HT-29 (cell line): Measurements from ENCODE around the gene L3MBTL3. TPM values are rescaled to one million over a fixed set of nuclear protein-coding genes. Genes with fewer than 3 reads are reported as not detected.
"Not testable (repeated sequence)": the region's sequence is repeated elsewhere in the genome, so short reads cannot be mapped to it uniquely, and the experiment has no call there.

Experiments
- DNase-seq: peaks from one replicate; pipeline ENCODE4 v3.0.0-alpha.2; 2015; ENCODE audit warnings: low spot score
- total RNA-seq: library from RNA; depleted of rRNA; stranded (reverse); fragments of >200 nt; shearing (Covaris generic); gene quantifications from 2 replicates; pipeline ENCODE4 v1.2.3, GENCODE V29; 2014

The L3MBTL3 gene
- total RNA-seq, 1 experiment from 2014 or later, result 1.3 TPM

DNA sequence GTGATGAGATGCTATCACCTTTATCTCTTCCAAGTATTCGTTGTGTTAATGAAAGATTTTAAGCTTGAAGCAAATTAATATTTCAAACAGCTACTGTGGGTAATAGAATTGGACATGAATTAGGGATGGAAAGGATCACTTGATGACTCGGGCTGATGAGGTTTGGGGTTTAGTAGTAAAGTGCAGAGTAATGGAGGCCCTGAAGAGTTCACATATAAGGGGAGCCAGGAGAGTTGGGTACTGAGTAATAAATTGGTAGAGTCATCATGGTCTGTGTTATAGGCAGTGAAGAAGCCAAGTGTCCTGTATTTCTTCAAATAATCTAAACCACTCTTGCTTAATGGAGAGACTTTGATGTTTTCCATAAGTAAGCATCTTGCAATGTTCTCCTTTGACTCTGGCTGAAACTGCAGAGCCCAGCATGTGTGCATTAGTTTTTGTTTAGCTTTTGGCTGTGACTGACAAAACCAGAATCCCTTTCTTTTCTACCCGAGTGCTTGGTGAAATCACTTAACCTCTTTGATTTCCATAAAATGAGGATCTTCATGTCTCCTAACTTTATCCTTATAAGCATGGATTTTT, 57.6 kb downstream of the L3MBTL3 start:
- no peak for DNase-seq

DNA sequence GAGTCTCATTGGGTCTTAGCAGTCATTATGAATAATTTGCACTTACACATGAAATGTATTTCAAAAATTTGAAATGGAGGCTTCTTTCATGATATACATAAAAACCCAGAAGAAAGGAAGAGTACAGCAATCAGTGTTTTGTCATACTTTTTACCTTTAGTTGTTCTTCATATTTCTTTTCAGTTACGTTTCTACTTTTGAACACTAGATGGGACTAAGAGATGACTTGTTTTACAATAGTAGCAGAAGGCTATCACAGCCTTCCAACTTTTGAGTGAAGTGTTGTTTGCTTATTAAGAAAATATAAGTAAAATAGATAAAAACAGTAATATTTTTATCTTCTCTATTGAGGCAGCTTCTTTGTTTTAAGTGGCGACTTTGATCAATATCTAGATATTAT, 58.1 kb downstream of the L3MBTL3 start:
- no peak for DNase-seq

DNA sequence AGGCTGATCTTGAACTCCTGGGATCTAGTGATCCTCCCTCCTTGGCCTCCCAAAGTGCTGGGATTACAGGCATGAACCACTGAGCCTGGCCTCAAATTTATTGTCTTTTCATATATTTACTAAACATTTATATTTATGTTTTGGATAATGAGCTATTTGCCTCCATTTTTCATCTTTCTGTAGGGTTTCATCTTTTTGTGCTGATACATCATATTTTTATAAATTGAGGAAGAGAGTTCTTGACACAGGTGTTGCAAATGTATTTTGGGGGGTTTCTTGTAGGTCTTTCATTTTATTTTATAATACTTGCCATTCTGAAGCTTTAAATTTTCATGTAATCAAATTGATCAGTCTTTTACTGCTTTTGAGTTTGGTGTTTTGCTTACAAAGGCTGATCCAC, 72.4 kb downstream of the L3MBTL3 start:
- no peak for DNase-seq

DNA sequence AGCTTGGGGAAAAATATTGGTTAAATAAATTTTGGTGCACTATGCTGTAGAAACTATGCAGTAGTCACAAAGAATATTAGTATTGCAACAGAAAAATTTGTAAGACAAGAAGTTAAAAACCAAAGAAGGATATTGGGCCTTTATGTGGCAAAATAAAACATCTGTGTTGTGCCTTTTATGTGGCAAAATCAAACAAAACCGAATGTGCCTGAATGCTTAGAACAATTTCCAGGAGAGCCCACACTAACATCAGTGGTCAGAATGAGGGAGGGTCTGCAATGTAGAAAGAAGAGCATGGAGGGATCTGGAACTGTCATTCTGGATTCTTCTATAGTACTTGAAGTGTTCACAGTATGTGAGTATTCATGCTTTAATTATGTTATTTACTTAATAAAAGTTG, 75.2 kb downstream of the L3MBTL3 start:
- no peak for DNase-seq

DNA sequence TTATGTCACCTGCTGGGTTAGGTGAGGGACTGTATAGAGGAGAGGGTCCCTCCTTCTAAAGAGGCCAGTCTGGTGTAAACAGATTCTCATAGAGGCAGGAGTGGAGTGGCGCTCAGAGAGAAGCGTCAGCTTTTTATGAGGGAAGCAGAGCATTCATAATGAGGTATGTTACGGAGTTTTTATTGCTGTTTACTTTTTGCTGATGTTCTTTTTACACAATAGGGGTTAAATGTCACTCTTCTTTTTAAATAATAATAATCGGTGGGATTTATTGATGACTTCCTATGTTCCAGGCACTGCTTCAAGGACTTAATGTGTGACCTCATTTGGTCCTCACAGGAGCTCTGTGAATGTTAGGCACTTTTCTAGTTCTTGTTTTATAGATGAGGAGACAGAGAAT, 79.9 kb downstream of the L3MBTL3 start:
- DNase-seq, result no peak

DNA sequence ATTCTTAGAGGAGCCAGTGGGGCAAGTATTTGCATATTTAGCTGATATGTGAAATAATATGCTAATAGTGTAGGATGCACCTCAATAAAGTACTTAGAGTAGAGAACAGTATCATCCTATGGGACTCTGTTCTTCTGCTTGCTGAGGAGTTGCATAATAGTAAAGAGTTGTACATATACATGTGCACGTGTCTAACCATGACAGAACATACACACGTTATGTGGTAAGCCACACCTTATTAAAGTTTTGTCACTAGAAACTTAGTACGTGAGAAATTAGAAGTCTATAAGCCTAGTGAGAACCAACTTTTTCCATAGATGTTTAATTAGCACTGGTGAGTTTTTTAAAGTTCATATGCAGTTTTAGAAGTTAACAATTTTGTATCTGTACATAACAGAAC, 80.7 kb downstream of the L3MBTL3 start:
- DNase-seq, result no peak

DNA sequence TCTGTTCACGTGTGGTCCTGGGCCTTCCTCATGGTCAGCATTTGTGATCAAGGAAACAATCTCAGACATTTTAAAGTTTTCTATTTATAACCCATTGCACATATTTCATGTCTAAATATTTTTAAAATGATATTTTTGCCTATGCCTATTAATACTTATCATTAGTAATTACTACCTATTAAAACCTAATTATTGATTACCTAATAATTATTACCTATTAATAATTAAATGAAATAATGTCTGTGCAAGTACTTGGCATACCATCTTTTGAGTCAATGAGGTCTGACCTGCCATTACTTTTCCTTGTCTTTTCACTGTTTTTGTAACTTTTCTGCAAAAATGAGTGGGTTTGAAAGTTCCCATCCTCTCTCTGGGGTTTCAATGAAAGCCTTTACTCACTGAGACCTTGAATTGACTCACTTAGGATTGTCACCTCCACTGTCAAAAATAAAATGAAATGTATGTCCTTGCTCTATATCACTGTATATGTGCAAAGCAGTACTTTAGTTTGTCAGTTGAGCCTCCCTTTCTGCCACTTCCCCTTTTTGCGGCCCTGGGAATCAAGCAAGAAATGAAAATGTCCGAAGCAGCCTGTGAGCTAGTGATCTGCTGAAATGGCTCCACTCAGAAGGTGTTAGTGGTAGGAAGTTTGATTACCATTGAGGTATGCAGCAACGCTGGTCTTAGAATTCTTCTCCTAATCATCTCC, 87.8 kb downstream of the L3MBTL3 start:
- DNase-seq, result no peak

DNA sequence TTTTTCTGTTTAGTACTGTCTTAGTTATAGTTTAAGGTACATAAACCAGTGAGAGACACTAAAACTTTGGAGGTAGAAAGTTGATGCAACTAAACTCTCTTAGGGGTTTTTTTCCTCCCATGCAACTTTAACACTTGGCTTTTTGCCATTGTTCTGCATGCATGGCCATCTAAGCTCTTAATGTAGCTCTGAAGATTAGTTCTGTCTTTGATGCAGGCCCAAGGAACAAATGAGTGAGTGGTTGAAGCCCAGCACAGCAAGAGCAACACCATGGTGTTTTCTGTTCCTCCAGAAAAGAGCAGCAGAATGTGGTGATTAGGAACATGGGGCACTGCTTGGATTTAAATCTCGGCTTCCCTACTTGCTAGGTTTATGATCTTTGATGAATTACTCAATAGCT, 89.3 kb downstream of the L3MBTL3 start:
- no peak for DNase-seq

DNA sequence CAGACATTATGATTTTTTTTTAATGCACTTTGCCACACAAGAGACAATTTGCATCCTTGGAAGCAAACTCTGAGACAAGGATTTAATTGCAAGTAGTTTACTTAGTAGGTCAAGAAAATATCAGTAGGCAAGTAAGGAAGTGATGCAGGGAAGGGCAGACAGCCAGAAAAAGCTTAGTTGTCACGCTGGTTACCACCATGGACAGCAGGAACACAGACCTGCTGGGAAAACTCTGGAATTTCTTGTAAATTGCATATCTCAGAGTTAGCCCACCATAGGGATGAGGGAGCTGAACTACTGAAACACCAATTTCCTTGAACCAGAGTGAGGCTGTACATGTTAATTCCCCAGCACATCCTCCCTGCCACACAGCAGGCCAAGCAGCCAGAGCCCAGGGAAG, 92.7 kb downstream of the L3MBTL3 start:
- DNase-seq, result no peak

DNA sequence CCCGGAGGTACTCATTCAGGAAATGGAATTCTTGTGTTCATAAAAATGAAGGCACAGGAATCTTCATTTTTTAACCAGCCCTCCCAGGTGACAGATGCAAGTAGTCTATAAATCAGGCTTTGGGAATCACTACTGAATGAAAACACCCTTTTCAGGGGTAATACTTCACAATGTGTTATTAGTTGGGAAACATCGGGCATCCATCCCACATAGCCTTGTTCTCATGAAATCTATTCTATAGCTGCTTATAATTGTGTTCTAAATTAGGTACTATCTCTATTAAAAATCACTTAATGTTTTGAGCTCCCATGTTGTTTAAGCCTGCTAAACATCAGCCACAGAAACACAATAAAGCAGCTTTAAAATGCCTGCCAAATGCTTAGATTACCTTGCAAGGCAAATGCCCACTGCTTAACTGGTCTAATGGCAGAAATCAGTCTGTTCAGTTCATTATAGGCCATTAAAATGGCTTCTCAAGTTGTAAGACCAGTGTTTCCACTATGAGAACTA, 94.9 kb downstream of the L3MBTL3 start:
- DNase-seq, result no peak

DNA sequence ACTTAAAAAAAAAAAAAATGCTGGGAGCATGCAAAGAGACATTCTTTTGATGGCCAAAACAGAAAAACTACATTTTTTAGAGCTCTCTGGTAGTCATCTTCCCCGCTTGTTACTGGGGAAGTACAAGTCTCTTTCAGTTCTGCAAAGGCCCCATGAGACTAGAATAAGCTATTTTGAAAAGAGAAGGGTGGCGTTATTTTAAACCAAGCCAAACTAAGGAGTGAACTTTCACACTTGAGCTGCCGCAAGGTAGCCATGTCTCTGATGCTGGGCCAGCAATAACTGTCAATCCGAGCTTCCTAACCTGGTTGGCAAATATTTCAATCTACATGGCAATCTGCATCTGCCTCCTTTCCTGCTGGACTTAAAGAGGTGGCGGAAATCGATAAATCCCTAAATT, 96.7 kb downstream of the L3MBTL3 start:
- DNase-seq, result no peak

DNA sequence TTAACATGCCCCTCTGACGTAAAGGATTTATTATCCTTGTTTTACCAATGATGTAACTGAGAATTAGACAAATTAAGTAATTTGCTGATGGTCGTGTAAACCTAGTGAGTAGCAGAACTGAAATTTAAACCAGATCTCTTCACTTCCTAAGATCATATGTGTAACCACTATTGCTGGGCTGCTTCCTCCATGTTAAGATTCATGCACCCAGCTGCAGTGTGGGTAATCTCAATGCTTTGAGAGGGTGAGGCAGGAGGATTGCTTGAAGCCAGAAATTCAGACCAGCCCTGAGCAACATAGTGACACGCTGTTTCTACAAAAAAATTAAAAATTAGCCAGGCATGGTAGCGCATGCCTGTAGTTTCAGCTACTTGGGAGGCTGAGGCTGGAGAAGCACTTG, 97.9 kb downstream of the L3MBTL3 start:
- no peak for DNase-seq

DNA sequence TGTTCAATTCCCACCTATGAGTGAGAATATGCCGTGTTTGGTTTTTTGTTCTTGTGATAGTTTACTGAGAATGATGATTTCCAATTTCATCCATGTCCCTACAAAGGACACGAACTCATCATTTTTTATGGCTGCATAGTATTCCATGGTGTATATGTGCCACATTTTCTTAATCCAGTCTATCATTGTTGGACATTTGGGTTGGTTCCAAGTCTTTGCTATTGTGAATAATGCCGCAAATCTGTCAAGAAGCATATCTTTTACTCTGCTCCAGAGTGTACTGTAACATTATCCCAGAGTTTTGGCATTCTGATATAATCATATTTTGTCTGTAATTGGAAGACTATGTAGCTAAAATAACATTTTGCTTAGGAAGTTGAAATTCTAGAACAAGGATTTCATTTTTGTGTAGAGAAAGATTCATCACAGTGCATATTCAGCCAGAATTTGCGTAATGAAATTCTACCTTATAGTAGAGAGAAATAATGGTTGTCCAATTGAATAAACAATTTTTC, 98.9 kb downstream of the L3MBTL3 start:
- DNase-seq, result not testable (repeated sequence)

DNA sequence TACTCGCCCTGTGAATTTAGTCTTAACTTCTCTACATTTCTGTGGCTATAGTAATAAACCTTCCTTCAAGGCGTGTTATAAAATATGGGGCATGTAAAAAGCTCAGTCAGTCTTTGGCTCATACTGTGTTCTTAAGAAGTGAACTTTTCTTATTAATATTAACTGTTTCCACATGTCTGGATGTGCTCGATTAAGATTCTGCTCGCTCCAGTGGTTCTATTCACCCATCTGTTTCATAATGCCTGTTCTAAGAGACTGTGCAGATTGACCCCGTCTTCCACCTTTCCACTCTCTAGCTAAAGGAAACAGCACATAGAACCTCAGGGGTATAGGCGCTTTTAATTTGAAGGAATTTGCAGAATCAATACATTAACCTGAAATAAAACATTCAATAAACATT, 99.9 kb downstream of the L3MBTL3 start:
- DNase-seq, result no peak

DNA sequence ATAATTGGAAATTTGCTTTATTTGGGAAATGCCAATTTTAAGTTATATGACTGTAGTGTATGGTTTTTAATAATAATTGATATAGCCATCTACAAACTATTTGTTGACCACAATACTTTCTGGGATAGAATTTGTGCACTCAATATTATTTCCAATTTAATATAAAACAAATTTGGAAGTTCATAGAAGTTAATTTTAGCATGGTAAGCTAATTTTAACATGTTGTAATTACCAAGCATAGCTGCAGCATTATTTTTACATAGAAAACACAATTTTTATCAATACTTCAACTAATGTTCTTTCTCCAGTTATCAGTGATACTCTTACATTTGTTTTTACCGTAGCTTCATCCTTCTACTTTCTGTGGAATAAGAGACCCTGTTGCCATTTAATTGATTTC, 100.8 kb downstream of the L3MBTL3 start:
- DNase-seq, result no peak

DNA sequence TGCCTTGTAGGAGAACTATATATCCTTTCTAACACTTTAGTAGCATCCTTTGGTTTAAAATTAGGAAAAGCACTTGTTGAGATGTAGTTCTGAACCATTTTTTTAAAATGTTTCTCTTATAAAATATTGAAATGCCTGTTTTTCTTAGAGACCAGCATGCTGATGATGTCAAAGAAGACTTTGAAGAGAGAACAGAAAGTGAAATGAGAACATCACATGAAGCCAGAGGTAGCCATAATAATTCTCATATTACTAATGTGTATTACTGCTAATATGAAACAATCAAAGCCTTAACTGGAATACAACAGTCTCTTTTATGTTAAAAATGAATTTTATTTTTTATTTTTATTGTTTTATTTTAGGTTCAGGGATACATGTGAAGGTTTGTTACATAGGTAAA, 102.3 kb downstream of the L3MBTL3 start:
- DNase-seq, result no peak

DNA sequence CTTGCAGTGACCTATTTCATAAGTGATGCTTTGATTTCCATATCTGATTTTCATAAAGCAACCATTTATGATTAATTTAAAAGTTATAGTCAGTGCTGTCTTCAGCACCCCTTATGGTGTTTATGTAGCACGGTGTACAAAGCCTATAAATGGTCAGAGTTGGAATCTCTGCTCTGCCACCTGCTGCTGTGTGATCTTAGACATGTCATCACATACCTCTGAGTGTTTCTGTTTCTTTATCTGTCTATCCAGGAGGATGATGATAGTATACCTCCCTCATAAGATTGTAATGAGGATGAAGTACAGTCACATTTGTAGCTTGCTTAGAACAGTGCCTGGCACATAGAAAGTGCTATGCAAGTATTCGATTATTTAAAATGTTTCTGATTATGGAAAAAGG, 103.9 kb downstream of the L3MBTL3 start:
- no peak for DNase-seq

DNA sequence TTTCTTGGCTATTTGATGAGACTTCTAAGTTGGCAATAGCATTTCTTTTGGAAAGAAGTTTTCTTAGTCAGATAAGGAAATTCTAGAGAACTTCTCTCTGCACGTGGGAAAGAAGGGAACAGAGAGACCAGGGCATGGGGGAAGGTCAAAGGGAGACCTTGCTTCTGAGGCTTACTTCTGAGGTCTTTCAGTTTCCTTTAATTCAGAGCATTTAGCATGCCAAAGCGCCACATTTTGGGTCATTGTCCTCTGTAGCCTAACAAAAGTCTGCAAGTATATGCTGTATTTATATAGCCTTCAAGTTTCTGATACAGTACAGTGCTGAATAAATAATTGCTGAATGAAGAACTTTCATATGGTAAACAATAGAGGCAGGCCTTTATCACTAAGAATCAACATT, 108.8 kb downstream of the L3MBTL3 start:
- DNase-seq, result no peak

DNA sequence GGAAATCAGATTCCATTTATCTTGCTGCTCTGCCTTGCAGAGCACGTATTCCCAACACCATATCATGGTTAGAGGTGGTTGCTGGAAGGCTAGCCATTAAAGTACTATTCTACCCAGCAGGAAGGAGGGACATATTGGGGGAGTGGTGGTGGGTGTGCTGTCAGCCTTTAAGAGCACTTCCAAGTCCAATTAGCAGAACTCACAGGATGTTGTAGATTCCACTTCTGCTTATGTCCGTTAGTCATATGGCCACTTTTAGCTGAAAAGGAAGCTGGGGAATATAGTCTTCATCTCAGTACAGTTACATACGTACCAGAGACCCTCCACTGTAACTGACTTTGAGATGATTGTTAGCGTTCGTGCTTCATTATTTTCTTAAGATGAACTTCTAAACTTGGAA, 109.9 kb downstream of the L3MBTL3 start:
- DNase-seq, result no peak

DNA sequence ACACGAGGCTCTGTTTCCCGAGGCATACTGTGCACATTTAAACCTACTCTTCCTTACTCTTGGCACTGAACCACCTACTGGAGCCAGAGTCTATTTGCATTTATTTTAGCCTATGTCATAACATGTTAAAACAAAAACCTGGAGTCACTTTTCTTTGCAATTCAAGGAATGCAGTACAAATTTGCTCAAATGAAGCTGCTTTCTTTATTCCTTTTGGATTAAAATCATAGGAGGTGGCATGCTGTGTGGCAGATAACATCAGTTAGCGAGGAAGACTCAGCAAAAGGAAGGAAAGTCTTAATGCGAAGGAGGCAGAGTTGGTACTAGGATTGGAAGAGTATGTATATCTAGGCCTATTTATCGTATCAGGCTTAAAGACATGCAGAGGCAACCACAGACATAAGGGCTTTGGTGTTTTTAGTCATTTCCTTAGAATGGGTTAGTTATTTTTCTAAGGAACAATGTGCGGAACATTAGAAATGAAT, 111.4 kb downstream of the L3MBTL3 start:
- no peak for DNase-seq

DNA sequence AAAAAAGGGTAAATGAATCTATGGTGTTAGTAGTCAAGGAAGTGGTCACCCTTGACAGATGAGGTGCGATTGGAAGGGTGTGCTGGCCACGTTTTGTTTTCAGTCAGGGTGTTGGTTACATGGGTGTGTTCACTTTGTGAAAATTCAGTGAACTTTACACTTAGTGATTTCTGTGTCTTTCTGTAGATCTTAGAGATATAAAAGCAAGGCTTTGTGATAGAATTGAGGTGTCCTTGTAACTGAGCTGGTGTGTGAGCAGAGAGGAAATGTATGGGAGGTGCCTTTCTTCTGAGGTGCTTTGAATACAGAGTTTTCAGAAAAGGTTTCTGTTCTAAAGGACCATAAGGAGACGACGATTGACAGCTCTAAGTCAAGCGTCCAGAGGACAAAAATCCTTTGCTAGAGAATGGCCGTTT, 113.9 kb downstream of the L3MBTL3 start:
- DNase-seq, result no peak

DNA sequence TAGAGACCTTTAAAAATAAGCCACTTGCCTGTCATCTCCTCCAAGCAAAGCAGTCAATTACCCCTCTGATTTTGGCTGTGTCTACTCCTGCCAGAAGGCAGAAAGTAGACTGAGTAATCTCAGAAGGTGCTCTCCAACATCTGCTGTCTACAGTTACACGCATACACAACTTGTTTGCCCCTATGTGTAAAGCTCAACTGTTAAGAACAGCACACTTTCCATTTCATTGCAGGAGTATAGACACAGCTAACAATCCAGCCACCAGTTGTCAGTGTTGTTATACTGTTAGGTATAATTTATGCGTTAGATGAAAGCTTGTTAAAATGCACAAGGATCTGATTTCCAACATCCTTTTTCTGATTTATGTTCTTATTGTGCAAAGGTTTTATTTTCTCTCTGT, 116.2 kb downstream of the L3MBTL3 start:
- DNase-seq, result no peak

DNA sequence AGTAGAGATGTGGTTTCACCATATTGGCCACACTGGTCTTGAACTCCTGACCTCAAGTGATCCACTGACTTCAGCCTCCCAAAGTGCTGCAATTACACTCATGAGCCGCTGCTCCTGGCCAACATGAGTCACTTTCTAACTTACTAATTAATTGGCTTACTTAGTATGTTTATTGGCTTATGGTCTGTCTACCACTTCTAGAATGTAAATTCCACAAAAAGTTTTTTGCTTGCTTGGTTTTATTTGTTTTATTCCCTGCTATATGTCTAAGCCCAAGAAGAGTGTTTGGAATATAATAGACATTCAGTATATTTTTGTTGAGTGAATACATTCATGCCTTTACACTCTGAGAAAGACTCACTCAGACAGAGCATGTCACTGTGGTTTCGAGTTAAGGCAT, 118.4 kb downstream of the L3MBTL3 start:
- DNase-seq, result no peak
